Fibroblast of mammary gland (primary cell): ENCODE measurements around the gene CTSG.
"Not testable (repeated sequence)": the region's sequence is repeated elsewhere in the genome, so short reads cannot be mapped to it uniquely, and the experiment has no call there.

ENCODE experiments used
- DNase-seq: peaks from one replicate; pipeline ENCODE4 v3.0.0-alpha.2; 2010; ENCODE audit warnings: low read depth
- H3K4me3 ChIP-seq: 2 replicates; pipeline ENCODE4 v1.5.1; 2011; ENCODE audit warnings: low read depth, mild to moderate bottlenecking, low read length, moderate library complexity; ENCODE audit not compliant: control insufficient read depth
- CTCF ChIP-seq: conservative IDR thresholded peaks from 2 replicates; pipeline ENCODE4 v1.5.1; 2011; ENCODE audit warnings: low read depth, low read length, inconsistent platforms; ENCODE audit not compliant: control insufficient read depth, insufficient read depth

The CTSG gene

GRCh38 chr14:24542346-24542936 is 33.6 kb downstream of the CTSG start:
- no peak for TF ChIP-seq CTCF
- H3K4me3 ChIP-seq: no peak overlapping the region
- peak; percentile 1 for DNase-seq

- no peak for TF ChIP-seq CTCF
- DNase-seq: no peak
- no peak overlapping the region for H3K4me3 ChIP-seq
Observed at GRCh38 chr14:24535737-24536136, 40.3 kb downstream of the CTSG start.

GRCh38 chr14:24534286-24534685 is 41.8 kb downstream of the CTSG start:
- H3K4me3 ChIP-seq: no peak overlapping the region
- TF ChIP-seq CTCF: no peak
- no peak for DNase-seq

- H3K4me3 ChIP-seq, DNase-seq: not testable (repeated sequence)
Observed at GRCh38 chr14:24525877-24526620, 50.0 kb downstream of the CTSG start.
